ENCODE measurements around the gene OR8D4.
"Not testable (repeated sequence)": the region's sequence is repeated elsewhere in the genome, so short reads cannot be mapped to it uniquely, and the experiment has no call there.

The OR8D4 gene

DNA sequence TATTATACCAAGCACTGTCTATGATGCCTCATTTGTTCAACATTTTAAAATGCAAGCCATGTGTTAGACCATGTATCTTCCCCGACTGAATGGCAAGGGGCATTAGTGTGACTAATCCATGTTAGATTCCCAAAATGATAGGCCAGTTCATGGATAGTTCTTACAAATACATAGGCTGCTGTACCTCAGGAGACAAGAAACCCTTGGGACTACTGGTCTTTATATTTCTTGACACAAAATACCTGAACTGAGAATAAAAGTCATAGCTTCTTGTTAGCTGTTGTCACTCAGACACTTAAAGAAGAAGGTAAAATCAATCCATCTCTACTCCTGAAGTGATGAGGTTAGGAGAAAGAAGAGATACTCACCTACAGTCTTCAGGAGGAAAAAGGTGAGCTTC is at the start of gene OR8D4:
Gene OR8D4 (plus strand): TSS at position 301 of the 400 bp plus-strand sequence. CDS start 4,265 bp downstream, outside the sequence.
- no peak for DNase-seq (ENCODE audit: low read depth in 3 of 3, low spot score in 1 of 3)

DNA sequence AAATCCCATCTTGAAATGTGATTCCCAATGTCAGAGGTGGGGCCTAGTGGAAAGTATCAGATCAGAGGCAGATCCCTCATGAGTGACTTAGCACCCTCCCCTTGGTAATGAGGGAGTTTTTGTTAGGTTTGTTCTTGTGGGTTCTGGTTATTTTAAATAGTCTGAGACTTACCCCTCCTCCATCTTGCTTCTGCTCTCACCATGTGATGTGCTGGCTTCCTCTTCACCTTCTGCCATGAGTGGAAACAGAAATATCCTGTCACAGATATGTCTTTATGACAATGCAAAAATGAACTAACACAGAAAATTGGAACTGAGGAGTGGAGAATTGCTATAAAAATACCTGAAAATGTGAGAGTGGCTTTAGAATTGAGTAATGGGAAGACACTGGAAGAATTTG is 49.6 kb upstream of the OR8D4 start:
- DNase-seq (ENCODE audit: low read depth in 3 of 3, low spot score in 1 of 3) = no peak

GRCh38 chr11:123853038-123853437 is 48.9 kb upstream of the OR8D4 start:
- DNase-seq (ENCODE audit: low read depth in 3 of 3, low spot score in 1 of 3) = no peak

DNA sequence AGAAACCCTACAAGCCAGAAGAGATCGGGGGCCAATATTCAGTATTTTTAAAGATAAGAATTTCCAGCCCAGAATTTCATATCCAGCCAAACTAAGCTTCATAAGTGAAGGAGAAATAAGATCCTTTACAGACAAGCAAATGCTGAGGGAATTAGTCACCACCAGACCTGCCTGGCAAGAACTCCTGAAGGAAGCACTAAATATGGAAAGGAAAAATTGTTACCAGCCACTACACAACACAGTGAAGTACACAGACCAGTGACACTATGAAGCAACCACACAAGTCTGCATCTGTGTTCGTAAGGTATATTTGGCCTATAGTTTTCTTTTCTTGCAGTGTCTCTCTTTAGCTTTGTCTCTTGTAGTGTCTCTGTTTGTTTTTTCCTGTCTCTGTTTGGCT is 45.5 kb upstream of the OR8D4 start:
- DNase-seq (ENCODE audit: low read depth in 3 of 3, low spot score in 1 of 3) = no peak

GRCh38 chr11:123859731-123860130 is 42.2 kb upstream of the OR8D4 start:
- no peak for DNase-seq (ENCODE audit: low read depth in 3 of 3, low spot score in 1 of 3)

GRCh38 chr11:123865293-123865692 is 36.7 kb upstream of the OR8D4 start:
- not testable (repeated sequence) for DNase-seq (ENCODE audit: low read depth in 3 of 3, low spot score in 1 of 3)

DNA sequence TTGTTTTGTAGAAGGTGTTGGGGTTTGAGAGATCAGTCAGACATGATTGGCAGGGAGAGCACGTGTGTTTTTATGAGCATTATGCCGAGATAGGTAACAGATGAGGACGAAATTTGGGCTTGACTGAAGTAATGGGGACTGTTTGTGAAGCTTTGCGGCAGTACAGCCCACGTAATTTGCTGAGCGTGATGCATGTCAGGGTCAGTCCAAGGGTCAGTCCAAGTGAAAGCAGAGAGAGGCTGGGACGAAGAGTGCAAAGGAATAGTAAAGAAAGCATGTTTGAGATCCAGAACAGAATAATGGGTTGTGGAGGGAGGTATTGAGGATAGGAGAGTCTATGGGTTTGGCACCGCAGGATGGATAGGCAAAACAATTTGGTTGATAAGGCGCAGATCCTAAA is 34.2 kb upstream of the OR8D4 start:
- not testable (repeated sequence) for DNase-seq (ENCODE audit: low read depth in 3 of 3, low spot score in 1 of 3)

DNA sequence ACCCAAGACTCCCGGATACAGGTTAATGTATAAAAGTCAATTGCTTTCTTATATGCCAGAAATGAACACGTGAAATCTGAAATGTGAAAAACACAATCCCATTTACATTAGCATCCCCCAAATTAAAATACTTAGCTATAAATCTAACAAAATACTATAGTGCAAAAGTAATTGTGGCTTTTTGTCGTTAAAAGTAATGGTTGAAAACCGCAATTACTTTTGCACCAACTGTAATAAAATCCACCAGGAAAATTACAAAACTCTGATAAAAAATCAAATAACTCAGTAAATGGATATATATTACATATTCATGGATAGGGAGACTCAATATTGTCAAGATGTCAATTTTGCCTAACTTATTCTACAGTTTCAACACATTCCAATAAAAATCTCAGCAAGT is 21.1 kb upstream of the OR8D4 start:
- no peak for DNase-seq (ENCODE audit: low read depth in 3 of 3, low spot score in 1 of 3)

GRCh38 chr11:123885570-123885969 is 16.4 kb upstream of the OR8D4 start, which contains the start of gene TMEM225:
Gene TMEM225 (minus strand): TSS chr11:123885670. CDS start chr11:123885425, 245 bp downstream.
- no peak for DNase-seq (ENCODE audit: low read depth in 3 of 3, low spot score in 1 of 3)

DNA sequence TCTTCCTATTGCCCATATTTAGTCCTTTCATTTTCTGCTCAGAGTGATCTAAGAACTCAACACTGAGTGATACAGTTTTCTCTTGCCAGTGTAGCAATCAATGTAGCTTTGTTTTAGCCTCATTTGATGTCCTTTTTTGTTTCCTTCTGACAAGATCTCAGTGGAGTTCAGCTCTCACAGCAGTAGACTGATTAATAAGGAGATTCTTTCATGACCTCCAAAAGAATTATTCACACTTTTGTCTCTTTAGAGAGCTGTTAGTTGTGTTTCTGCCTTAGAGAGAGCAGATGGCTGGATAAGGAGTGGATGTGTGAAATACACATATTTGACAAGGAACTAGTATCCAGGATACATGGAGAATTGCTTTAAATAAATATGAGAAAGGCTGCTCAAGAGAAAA is 9.9 kb upstream of the OR8D4 start:
- no peak for DNase-seq (ENCODE audit: low read depth in 3 of 3, low spot score in 1 of 3)

DNA sequence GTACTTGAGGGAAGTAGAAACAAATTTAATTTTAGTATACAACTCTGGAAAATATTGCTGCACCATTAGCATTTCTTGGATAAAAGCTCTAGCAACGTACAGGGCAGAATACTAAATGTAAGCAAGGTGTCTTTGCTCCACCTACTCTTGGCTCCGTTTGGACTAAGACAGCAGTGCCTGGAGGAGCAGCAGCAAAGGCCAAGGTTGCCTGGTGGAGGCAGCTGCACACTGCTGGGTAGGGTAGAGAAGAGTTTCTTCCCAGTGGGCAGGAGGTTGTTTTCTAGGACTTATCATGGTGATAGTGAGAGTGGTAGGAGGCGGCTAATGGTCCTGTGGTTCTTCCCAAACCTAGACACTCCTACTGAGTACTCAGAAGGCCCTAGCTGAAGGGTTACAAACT is 2.2 kb upstream of the OR8D4 start:
- DNase-seq (ENCODE audit: low read depth in 3 of 3, low spot score in 1 of 3) = no peak

DNA sequence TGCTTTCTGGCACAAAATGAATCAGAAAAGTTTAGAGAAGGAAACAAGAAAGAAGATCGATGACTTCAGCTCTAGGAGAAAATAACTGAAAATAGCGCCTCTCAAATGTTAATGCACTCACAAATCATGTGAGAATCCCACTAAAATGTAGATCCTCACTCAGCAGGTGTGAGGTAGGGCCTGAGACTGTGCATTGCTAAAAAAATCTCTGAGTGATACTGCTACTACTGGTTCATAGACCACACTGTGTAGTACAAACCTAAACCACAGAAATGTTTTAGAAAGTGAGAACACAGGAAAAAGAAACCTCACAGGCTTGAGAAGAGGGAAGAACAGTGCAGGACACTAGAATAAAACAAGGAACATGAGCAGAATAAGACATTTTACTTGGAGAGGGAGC is 2.0 kb downstream of the OR8D4 start:
- DNase-seq (ENCODE audit: low read depth in 3 of 3, low spot score in 1 of 3) = no peak

DNA sequence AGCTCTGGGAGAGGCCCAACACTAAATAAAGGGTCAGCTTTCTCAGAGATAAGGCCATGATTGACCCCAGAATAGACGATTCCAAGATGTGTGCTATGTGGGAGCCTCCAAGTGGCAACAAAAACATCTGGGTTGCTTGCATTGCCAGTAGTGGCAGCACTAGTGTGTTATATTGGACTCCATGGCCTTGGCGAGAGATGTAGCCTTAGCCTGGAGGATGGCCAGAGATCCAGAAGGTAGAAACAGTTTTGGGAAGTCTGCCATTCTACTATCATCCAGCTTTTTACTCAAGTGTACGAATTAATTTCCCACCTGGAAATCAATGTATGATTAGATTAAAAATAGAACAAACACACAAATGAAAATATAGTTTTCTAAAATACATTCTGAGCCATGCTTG is 3.0 kb downstream of the OR8D4 start:
- DNase-seq (ENCODE audit: low read depth in 3 of 3, low spot score in 1 of 3) = no peak

GRCh38 chr11:123905826-123906225 is 3.9 kb downstream of the OR8D4 start:
- DNase-seq (ENCODE audit: low read depth in 3 of 3, low spot score in 1 of 3) = no peak

DNA sequence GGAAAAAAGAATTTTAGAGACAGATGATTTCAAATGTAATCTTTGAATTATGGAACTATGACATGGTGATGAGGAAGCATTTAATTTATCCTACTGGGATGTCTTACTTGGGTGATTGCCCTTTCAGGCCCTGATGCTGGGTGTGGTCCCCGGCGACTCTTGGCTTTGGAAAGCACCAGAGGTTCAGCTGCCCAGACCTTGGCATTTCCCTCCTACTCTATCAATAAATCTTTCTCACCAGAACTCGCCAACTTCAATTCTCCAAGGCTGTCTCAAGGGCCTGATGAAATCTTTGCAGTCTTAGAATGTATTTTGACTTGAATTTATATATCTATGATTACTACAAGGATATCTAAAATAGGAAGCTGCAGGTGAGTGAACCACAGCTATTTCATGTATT is 19.0 kb downstream of the OR8D4 start:
- no peak for DNase-seq (ENCODE audit: low read depth in 3 of 3, low spot score in 1 of 3)

GRCh38 chr11:123924027-123924426 is 22.1 kb downstream of the OR8D4 start:
- DNase-seq (ENCODE audit: low read depth in 3 of 3, low spot score in 1 of 3) = no peak

- no peak for DNase-seq (ENCODE audit: low read depth in 3 of 3, low spot score in 1 of 3)
Observed at GRCh38 chr11:123939317-123939716, 37.4 kb downstream of the OR8D4 start, which contains the start of gene OR4D5. Gene OR4D5 (plus strand): TSS chr11:123939617. CDS start chr11:123939617, 0 bp downstream.

- no peak for DNase-seq (ENCODE audit: low read depth in 3 of 3, low spot score in 1 of 3)
Observed at GRCh38 chr11:123942413-123942812, 40.4 kb downstream of the OR8D4 start.

DNA sequence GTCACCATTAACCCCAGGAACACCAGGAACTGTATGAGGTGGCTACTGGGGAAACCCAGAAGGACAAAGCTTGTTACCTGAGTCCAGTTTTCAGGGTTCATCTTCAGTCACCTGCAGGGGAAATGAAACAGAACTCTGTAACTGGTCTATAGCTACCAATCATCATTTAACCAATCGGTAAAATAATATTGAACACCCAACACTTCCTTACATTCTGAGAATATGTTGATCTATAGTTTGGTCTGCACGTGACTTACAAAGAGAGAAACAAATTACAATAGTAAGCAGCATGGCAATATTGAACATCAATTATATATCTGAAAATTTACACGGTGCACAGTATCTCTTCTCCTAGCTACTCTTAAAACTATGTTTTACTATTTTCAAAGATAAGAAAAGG is 41.8 kb downstream of the OR8D4 start, which contains the start of gene OR6T1:
Gene OR6T1 (minus strand): TSS at position 101 of the 400 bp plus-strand sequence. CDS start 0 bp downstream, at position 101.
- no peak for DNase-seq (ENCODE audit: low read depth in 3 of 3, low spot score in 1 of 3)

DNA sequence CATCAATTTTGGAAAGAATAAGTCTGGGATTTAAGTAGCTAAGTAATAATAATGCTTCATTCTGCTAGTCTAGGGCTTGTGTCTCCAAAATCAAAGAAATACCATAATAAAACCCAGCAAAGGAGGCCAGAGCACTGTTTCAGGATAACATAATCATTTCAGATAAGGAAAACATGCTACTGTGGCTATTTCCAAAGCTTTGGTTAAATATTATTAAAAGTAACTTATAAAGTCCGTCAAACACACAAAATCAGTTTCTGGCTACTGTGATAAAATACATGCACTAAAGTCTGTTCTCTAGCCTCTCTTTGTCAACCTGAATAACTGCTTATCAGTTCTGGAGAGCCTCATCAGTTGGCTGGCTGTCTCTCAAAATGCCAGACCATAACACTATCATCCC is 43.2 kb downstream of the OR8D4 start:
- no peak for DNase-seq (ENCODE audit: low read depth in 3 of 3, low spot score in 1 of 3)

- no peak for DNase-seq (ENCODE audit: low read depth in 3 of 3, low spot score in 1 of 3)
Observed at GRCh38 chr11:123956752-123957151, 54.8 kb downstream of the OR8D4 start.
